ENCODE results near the gene PTPRM. TPM values are rescaled to one million over a fixed set of nuclear protein-coding genes. Genes with fewer than 3 reads are reported as not detected.

PTPRM gene
- polyA plus RNA-seq, 3 donors = 0.04 to 2.1 (median 0.66) TPM

DNA sequence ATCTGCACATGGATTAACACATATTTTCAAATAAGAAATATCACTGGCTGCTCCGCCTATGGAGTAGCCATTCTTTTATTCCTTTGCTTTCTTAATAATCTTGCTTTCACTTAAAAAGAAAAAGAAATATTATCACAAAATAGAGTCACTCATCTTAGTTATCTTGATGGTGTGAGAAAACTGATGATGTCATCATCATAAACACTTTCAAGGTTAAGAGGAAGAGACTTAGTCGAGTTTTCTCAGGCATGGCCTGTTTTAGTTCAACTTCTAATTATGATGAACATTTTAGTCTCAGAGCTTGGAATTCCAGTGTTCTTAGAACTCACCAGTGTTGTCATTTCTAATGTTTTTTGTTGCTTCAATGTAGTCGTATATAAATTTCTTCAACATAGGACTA, 506.1 kb downstream of the PTPRM start:
- Mint-ChIP-seq H3K4me1 (no peaks in the 10 kb centered on the region), H3K36me3 (no peaks in the 10 kb centered on the region), H3K9me3 (peaks cover 0 to 3% (median 0%) of the 10 kb centered on the region in 7 donors), H3K4me3 (no peak overlapping the region), H3K27ac (no peak overlapping the region), H3K27me3 (ENCODE audit: low read depth in 3 of 3) (peaks cover 0 to 1% (median 0%) of the 10 kb centered on the region in 3 donors)
- Histone ChIP-seq H3K4me2 (replicated peaks; ENCODE audit: extremely low read depth, low read length, poor library complexity, severe bottlenecking) (no peak overlapping the region), H3K27ac (ENCODE audit: low read depth in 1 of 2, low read length in 2 of 2) (no peak overlapping the region), H3K9me3 (replicated peaks in 1 of 2; ENCODE audit: control insufficient read depth in 1 of 2, insufficient read depth in 1 of 2, low read length in 2 of 2) (no peaks in the 10 kb centered on the region), H3K79me2 (ENCODE audit: insufficient read depth, low read length) (no peaks in the 10 kb centered on the region), H2AFZ (ENCODE audit: insufficient read depth, low read depth, low read length, poor library complexity, severe bottlenecking) (no peak overlapping the region), H4K20me1 (ENCODE audit: insufficient read depth, low read length) (no peaks in the 10 kb centered on the region), H3K27me3 (ENCODE audit: control insufficient read depth in 2 of 2, insufficient read depth in 2 of 2, low read length in 2 of 2) (no peaks in the 10 kb centered on the region), H3K9ac (ENCODE audit: insufficient read depth, low read length, poor library complexity, severe bottlenecking) (no peak overlapping the region), H3K36me3 (replicated peaks in 1 of 2; ENCODE audit: control insufficient read depth in 1 of 2, insufficient read depth in 2 of 2, low read length in 2 of 2) (no peaks in the 10 kb centered on the region), H3K4me3 (replicated peaks in 1 of 3; ENCODE audit: low read depth in 2 of 3, low read length in 3 of 3) (no peak overlapping the region), H3K4me1 (ENCODE audit: control insufficient read depth in 1 of 2, insufficient read depth in 2 of 2, low read length in 2 of 2) (no peaks in the 10 kb centered on the region)
- intact Hi-C loops (cut with micrococcal nuclease) = no loop called here
- TF ChIP-seq, protein P1, sequence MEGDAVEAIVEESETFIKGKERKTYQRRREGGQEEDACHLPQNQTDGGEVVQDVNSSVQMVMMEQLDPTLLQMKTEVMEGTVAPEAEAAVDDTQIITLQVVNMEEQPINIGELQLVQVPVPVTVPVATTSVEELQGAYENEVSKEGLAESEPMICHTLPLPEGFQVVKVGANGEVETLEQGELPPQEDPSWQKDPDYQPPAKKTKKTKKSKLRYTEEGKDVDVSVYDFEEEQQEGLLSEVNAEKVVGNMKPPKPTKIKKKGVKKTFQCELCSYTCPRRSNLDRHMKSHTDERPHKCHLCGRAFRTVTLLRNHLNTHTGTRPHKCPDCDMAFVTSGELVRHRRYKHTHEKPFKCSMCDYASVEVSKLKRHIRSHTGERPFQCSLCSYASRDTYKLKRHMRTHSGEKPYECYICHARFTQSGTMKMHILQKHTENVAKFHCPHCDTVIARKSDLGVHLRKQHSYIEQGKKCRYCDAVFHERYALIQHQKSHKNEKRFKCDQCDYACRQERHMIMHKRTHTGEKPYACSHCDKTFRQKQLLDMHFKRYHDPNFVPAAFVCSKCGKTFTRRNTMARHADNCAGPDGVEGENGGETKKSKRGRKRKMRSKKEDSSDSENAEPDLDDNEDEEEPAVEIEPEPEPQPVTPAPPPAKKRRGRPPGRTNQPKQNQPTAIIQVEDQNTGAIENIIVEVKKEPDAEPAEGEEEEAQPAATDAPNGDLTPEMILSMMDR (IDR thresholded peaks at IDR 0.05) = no peak
- WGBS (ENCODE audit: insufficient coverage) = no CpG with 5 or more reads among the region's 3 CpGs
- no peak for DNase-seq

DNA sequence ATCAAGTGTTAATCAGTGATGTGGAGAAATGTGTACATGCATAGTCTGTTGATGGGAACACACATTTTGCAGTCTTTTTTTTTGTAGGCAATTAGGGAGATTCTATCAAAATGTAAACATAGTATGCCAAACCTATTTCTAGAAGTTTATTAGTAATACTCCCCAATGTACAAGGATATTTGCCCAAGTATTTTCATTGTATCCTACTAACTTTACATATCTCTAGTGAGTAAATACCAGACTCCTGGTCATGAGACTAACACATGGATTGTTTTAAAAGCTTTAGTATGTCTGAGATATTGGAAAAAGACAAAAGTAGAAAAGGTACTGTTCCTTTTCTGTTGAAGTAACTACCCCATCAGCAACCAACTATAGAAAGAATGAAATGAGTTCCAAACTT, 513.0 kb downstream of the PTPRM start:
- Histone ChIP-seq H3K9me3 (replicated peaks in 1 of 2; ENCODE audit: control insufficient read depth in 1 of 2, insufficient read depth in 1 of 2, low read length in 2 of 2) (no peaks in the 10 kb centered on the region), H3K36me3 (replicated peaks in 1 of 2; ENCODE audit: control insufficient read depth in 1 of 2, insufficient read depth in 2 of 2, low read length in 2 of 2) (no peaks in the 10 kb centered on the region), H3K4me1 (ENCODE audit: control insufficient read depth in 1 of 2, insufficient read depth in 2 of 2, low read length in 2 of 2) (no peaks in the 10 kb centered on the region), H3K4me3 (replicated peaks in 1 of 3; ENCODE audit: low read depth in 2 of 3, low read length in 3 of 3) (no peak overlapping the region), H4K20me1 (ENCODE audit: insufficient read depth, low read length) (no peaks in the 10 kb centered on the region), H3K79me2 (ENCODE audit: insufficient read depth, low read length) (no peaks in the 10 kb centered on the region), H3K27ac (ENCODE audit: low read depth in 1 of 2, low read length in 2 of 2) (no peak overlapping the region), H2AFZ (ENCODE audit: insufficient read depth, low read depth, low read length, poor library complexity, severe bottlenecking) (no peak overlapping the region), H3K4me2 (replicated peaks; ENCODE audit: extremely low read depth, low read length, poor library complexity, severe bottlenecking) (no peak overlapping the region), H3K9ac (ENCODE audit: insufficient read depth, low read length, poor library complexity, severe bottlenecking) (no peak overlapping the region), H3K27me3 (ENCODE audit: control insufficient read depth in 2 of 2, insufficient read depth in 2 of 2, low read length in 2 of 2) (no peaks in the 10 kb centered on the region)
- no peak for DNase-seq
- Mint-ChIP-seq H3K27me3 (ENCODE audit: low read depth in 3 of 3) (peaks cover 0 to 2% (median 0%) of the 10 kb centered on the region in 3 donors), H3K27ac (no peak overlapping the region), H3K4me3 (no peak overlapping the region), H3K4me1 (no peaks in the 10 kb centered on the region), H3K36me3 (no peaks in the 10 kb centered on the region), H3K9me3 (peaks cover 0 to 2% (median 0%) of the 10 kb centered on the region in 7 donors)
- TF ChIP-seq, protein P1 (IDR thresholded peaks at IDR 0.05) = no peak
- intact Hi-C loops (cut with micrococcal nuclease) = no loop called here
